ENCODE data around the gene CAPN2.

DNA sequence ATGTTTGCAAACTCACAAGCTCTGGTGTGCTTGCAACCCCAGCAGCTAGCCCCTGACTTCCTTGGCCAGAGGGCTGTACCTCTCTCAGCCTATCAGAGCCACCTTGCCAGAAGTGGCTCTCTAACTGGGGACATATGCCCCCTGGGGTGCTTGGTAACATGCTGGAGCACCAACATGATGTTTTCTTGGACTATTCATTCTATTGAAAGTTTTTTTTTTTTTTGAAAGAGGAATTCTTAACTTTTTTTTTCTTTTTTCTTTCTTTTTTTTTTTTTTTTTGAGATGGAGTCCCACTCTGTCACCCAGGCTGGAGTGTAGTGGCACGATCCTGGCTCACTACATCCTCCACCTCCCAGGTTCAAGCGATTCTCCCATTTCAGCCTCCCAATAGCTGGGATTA lies 32.2 kb upstream of the CAPN2 start:
- TF ChIP-seq, protein P1, sequence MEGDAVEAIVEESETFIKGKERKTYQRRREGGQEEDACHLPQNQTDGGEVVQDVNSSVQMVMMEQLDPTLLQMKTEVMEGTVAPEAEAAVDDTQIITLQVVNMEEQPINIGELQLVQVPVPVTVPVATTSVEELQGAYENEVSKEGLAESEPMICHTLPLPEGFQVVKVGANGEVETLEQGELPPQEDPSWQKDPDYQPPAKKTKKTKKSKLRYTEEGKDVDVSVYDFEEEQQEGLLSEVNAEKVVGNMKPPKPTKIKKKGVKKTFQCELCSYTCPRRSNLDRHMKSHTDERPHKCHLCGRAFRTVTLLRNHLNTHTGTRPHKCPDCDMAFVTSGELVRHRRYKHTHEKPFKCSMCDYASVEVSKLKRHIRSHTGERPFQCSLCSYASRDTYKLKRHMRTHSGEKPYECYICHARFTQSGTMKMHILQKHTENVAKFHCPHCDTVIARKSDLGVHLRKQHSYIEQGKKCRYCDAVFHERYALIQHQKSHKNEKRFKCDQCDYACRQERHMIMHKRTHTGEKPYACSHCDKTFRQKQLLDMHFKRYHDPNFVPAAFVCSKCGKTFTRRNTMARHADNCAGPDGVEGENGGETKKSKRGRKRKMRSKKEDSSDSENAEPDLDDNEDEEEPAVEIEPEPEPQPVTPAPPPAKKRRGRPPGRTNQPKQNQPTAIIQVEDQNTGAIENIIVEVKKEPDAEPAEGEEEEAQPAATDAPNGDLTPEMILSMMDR (IDR thresholded peaks at IDR 0.05 in 8 of 11, conservative IDR thresholded peaks at IDR 0.05 in 3 of 11): no peak
- no peak for TF ChIP-seq POLR2A (IDR thresholded peaks at IDR 0.05)

Measured in spleen (tissue), 7 donors.